SH-SY5Y (cell line): ENCODE measurements around the gene FOXK2.

Experiments
- GATA2 ChIP-seq: IDR thresholded peaks from 2 replicates; pipeline ENCODE4 v1.6.1; 2011; ENCODE audit warnings: mild to moderate bottlenecking, low read depth, low read length
- GATA3 ChIP-seq: IDR thresholded peaks from 2 replicates; pipeline ENCODE4 v1.6.1; 2011; ENCODE audit warnings: low read depth, mild to moderate bottlenecking, low read length, moderate library complexity

FOXK2 gene

DNA sequence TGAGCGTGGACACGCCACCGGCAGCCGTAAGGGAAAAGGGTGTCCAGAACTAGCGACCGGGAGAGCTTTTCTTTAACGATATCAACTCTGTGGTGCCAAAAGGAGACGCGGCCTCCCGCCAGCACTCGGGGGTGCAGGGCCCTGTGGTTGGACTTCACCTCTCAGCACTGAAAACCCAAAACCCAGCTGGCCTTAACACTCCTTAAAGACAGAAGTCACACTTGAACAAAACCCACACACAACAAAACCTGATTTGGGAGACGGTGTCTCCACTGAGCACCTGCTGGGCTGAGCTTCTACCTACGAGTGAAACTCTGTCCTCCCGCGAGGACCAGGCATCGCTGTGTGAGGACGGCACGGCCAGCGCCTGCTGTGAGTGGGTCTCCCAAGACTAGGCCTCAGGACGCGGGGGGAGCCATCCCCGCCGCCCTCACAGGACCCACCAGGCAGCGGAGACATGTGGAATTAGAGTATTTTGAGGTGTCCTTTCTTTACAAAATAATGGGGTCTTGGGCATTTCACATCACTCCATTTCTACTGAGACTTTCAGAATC is 82.0 kb downstream of the FOXK2 start:
- TF ChIP-seq GATA2 (no peak), GATA3 (no peak)

- TF ChIP-seq GATA2: no peak
- TF ChIP-seq GATA3: no peak
These were observed 83.0 kb downstream of the FOXK2 start for GRCh38 chr17:82602487-82602886.

DNA sequence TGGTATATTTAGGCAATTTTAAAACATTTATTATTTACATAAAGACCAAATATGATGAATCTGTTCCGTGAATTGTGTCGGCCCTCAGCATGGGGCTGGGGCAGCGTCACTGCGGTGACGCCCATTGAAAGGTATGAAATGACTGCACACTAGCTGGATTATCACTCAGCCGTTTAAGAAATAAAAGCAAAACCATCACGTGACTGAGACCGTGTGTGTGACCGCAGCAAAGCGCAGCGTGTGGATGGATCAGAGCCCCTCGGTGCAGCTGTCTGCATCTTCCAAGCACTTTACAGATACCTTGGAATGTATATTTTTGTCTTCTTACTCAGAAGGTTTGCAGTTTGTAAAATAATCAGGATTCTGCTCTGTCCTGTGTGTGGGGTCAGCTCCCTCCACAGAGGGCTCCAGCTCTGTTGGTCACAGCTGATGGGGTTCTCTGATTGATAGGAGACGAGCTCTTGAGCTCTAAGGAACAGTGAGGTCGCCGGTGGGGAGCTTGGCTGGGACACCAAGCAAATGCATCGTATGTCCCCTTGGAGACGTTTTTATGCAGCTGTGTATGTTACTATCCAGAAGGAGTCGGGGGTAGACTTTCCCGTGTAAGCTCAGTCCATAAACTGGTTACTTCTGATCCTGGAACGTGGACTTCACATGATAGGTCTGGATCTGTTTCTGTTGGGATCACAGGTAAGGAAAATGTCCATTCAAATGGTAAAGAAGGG is 83.6 kb downstream of the FOXK2 start:
- TF ChIP-seq GATA2 (no peak), GATA3 (no peak)

GRCh38 chr17:82603981-82604448 is 84.5 kb downstream of the FOXK2 start:
- TF ChIP-seq GATA2 (no peak), GATA3 (no peak)

- TF ChIP-seq GATA3 (no peak), GATA2 (no peak)
These were observed 85.0 kb downstream of the FOXK2 start for GRCh38 chr17:82604532-82604931.

GRCh38 chr17:82605939-82606600 is 86.5 kb downstream of the FOXK2 start:
- TF ChIP-seq GATA2 (no peak), GATA3 (no peak)

- no peak for TF ChIP-seq GATA2
- no peak for TF ChIP-seq GATA3
These were observed 89.3 kb downstream of the FOXK2 start for GRCh38 chr17:82608816-82609215.

- no peak for TF ChIP-seq GATA3
- TF ChIP-seq GATA2: no peak; the same call in 1 of the 2 replicates
These were observed 90.1 kb downstream of the FOXK2 start for GRCh38 chr17:82609655-82610054.

DNA sequence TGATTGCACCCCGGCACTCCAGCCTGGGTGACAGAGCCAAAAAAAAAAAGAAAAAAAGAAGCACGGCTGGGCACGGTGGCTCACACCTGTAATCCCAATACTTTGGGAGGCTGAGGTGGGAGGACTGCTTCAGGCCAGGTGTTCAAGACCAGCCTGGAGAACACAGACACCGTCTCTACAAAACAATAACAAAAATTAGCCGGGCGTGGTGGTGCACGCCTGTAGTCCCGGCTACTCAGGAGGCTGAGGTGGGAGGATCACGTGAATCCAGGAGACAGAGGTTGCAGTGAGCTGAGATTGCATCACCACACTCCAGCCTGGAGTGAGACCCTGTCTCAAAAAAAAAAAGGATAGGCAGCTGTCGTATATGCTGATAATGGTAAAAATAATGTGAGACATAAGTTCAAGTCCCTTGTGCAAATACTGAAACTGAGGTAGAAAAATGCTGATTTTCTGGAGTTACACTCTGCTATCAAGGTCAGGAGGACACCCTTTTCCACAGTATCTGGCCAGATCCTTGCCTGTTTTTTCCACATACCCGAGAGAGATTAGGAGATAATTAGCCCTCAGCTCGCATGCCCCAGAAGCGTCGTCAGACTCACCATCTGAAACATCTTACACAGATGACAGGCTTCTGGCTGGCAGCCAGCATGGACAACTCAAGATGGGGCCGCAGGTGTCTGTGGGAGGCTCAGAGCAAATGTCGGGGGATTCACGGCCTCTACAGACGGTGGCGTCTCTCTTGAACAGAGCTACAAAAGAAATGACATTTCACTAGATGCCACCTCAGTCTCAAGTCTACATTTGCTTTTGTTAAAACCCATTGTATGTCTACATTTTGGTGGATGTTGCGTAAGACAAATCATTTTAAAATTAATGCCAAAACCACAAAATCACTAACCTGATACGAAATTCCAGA is 91.9 kb downstream of the FOXK2 start:
- TF ChIP-seq GATA3: no peak; the same call in none of the 2 replicates
- TF ChIP-seq GATA2: peak; percentile 98

GRCh38 chr17:82613283-82614094 is 94.0 kb downstream of the FOXK2 start:
- TF ChIP-seq GATA3 (no peak), GATA2 (no peak)

DNA sequence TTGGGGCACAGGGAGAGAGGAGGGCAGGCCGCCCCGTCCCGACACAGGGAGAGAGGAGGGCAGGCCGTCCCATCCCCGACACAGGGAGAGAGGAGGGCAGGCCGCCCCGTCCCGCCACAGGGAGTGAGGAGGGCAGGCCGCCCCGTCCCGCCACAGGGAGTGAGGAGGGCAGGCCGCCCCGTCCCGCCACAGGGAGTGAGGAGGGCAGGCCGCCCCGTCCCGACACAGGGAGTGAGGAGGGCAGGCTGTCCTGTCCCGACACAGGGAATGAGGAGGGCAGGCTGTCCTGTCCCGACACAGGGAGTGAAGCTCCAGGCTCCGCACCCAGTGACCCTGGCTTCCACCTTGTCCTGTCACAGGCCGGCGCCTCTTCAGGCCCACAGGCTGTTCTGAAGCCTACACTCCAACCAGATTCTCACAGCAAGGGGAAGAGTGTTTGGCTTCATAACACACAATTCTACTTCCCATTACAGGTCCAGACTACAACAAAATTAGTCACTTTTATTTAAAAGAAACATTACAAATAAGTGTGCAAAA is 94.6 kb downstream of the FOXK2 start:
- TF ChIP-seq GATA2: no peak
- TF ChIP-seq GATA3: no peak

- TF ChIP-seq GATA2 (no peak), GATA3 (no peak)
These were observed 95.8 kb downstream of the FOXK2 start for GRCh38 chr17:82615084-82616020.
